ENCODE measurements around the gene ARHGEF11.

- TF ChIP-seq TCF7L2 (IDR thresholded peaks at IDR 0.05; ENCODE audit: low read depth, low read length): no peak
- no peak for TF ChIP-seq CTCF (IDR thresholded peaks at IDR 0.05)
Observed at GRCh38 chr1:157008502-157008901, 37.0 kb downstream of the ARHGEF11 start.
